AG04449 (cell line): ENCODE results near the gene FAHD1.

Experiments used
- CTCF ChIA-PET: fragments of 350-600 bp; formaldehyde crosslinking; extraction: SDS; loops from one replicate; lab custom pipeline; 2021; ENCODE audit warnings: antibody characterized with exemption; lab: Yijun Ruan, JAX
- POLR2A ChIA-PET: fragments of 400-600, 350-600 bp; formaldehyde crosslinking; extraction: SDS; loops from one replicate; lab custom pipeline; 2020; ENCODE audit warnings: antibody characterized with exemption, inconsistent platforms; lab: Yijun Ruan, JAX
- DNase-seq: peaks from one replicate; pipeline ENCODE4 v3.0.0-alpha.2; 2010; ENCODE audit warnings: low read depth, low spot score
- H3K4me3 ChIP-seq: 2 replicates; pipeline ENCODE4 v1.5.1; 2011; ENCODE audit warnings: low read depth, mild to moderate bottlenecking, control low read depth, low read length
- TF ChIP-seq, protein P1 (sequence below): IDR thresholded peaks from one replicate; pipeline ENCODE4 v1.5.1; 2011; ENCODE audit warnings: mild to moderate bottlenecking, moderate library complexity, low read length, control low read depth, inconsistent platforms; ENCODE audit not compliant: insufficient read depth; ENCODE audit errors: missing control alignments

FAHD1 gene

DNA sequence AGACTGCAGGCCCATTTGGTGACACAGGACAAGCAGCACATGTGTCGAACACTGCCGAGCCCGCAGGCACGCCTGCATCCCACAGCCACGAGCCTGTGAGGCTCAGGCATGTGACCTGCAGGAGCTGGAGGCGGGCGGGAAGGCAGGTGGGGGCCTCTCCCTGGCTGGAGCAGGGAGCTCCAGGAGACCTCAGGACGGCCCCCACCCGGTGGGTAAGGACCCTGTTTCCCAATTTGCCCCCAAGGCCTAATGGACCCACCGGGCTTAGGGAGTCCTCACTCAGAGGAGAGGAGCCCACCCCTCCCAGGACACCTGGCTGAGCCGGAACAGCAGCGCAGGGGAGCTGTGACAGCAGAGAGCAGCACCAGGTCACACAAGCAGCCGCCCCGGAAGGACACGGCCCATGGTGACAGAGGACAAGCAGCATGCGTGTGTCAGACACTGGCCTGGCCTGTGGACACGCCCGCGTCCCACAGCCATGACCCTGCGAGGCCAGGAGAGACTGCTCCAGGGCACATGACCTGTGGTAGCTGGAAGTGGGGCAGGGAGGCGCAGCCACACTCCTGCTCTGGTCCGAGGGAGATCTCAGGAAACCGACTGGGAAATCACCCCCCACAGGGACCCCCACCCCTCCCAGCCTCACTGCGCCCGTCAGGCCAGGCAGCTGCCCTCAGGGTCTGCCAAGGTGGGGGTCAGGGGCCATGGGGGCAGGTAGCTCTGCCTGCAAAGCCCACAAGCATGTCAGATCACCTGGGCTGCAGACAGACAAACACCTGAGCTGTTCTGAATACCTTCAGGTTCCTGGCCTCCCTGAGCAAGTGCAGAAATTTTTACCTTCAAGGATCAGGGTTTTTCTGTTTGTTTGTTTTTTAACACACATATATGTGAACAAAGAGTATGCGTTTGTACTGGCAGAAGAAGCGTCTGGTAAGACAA is 47.0 kb upstream of the FAHD1 start:
- CTCF ChIA-PET: interaction anchor here (1.1 to 2.4 kb wide), 3 partner anchors 31 to 149 kb away, joined by 3 to 10 read pairs (median 4); partner anchors contain the start of gene MAPK8IP3
- no peak overlapping the region for H3K4me3 ChIP-seq

DNA sequence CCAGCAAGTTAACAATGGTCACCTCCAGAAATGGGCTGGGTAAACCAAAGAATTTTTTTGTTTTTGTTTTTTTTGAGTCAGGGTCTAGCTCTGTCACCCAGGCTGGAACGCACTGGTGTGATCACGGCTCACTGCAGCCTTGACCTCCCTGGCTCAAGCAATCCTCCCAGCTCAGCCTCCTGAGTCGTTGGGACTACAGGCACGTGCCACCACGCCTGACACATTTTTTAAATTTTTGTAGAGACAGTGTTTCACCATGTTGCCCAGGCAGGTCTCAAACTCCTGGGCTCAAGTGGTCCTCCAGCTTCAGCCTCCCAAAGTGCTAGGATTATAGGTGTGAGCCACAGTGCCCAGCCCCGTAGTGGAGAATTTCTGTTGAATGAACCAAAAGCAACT is 46.3 kb upstream of the FAHD1 start:
- TF ChIP-seq, protein P1, sequence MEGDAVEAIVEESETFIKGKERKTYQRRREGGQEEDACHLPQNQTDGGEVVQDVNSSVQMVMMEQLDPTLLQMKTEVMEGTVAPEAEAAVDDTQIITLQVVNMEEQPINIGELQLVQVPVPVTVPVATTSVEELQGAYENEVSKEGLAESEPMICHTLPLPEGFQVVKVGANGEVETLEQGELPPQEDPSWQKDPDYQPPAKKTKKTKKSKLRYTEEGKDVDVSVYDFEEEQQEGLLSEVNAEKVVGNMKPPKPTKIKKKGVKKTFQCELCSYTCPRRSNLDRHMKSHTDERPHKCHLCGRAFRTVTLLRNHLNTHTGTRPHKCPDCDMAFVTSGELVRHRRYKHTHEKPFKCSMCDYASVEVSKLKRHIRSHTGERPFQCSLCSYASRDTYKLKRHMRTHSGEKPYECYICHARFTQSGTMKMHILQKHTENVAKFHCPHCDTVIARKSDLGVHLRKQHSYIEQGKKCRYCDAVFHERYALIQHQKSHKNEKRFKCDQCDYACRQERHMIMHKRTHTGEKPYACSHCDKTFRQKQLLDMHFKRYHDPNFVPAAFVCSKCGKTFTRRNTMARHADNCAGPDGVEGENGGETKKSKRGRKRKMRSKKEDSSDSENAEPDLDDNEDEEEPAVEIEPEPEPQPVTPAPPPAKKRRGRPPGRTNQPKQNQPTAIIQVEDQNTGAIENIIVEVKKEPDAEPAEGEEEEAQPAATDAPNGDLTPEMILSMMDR: no peak
- no peak for DNase-seq
- H3K4me3 ChIP-seq: peak overlapping the region; percentile 76; the same call in 1 of the 2 replicates
- ChIA-PET CTCF (interaction anchor here (1.1 to 2.4 kb wide), 3 partner anchors 30 to 149 kb away, joined by 3 to 10 read pairs (median 4); partner anchors contain the start of gene MAPK8IP3), POLR2A (no interaction called here)

More for the DNA sequence above, 47.0 kb upstream of the FAHD1 start:
- POLR2A ChIA-PET: no interaction called here
- DNase-seq: no peak
- TF ChIP-seq, protein P1: no peak

DNA sequence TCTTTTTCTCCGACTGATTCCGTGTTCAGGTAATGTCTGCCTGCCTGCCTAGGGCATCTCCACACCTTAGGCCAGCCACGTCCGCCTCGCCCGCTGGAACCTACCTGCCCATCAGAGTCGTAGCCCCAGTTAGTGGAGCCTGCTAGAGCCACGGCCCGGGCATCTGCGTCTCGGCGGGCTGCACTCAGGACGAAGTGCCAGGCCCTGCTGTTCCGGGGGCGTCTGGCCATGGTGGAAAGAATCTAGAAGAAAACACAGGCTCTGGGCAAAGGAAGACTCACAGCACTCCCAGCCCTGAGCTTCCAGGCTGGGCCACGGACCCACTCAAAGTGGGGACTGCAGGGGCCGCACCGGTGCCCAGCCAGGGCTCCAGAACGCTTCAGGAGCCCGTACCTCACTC is 45.8 kb upstream of the FAHD1 start:
- TF ChIP-seq, protein P1: no peak
- CTCF ChIA-PET: interaction anchor here (1.3 to 2.4 kb wide), 2 partner anchors 75 to 148 kb away, joined by 4 to 10 read pairs; partner anchors contain the start of gene MAPK8IP3
- peak overlapping the region; percentile 76 for H3K4me3 ChIP-seq
- POLR2A ChIA-PET: interaction anchor here (2.0 kb wide), 1 partner anchor 10 kb away, joined by 31 read pairs; the partner anchor contains the start of genes EME2, MRPS34 and NME3
- DNase-seq: no peak

DNA sequence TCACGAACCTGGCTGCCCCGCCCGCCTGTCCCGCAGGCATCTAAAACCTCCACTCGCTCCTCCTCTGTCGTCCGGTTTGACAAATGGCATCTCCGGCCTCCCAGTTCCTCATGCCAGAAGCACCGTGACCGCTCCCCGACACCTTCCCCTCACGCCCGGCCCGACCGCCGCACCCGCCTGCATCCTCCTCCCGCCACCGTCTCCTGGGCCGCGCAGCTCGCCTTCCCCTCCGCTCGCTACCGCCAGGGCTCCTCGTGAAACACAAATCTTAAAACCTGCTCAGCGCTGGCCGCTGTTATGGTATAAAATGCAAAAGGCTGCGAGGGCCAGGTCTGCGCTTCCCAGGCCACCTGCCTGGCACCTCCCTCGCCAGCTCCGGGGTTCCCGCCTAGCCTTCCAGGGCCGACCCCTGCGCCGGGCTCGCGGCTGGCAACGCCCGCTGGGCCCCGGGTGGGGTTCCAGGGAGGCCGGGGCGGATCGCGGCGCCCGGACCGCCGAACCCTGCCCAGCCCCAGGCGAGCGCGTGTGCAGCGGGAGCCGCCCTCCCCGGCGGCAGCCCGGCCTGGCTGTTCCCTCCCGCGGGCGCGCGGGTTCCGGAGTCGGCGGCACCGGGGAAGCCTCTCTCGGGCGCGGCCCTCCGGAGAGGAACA is 45.1 kb upstream of the FAHD1 start:
- peak overlapping the region; percentile 76 for H3K4me3 ChIP-seq
- ChIA-PET CTCF (interaction anchor here (1.3 to 2.4 kb wide), 3 partner anchors 8 to 147 kb away, joined by 3 to 10 read pairs (median 7); no protein-coding TSS in a partner anchor), POLR2A (interaction anchor here (0.8 to 2.0 kb wide), 7 partner anchors 10 to 361 kb away, joined by 3 to 31 read pairs (median 8); partner anchors contain the start of genes EME2, MAPK8IP3, MRPS34 and NME3)
- DNase-seq: no peak
- TF ChIP-seq, protein P1: peak; percentile 11

DNA sequence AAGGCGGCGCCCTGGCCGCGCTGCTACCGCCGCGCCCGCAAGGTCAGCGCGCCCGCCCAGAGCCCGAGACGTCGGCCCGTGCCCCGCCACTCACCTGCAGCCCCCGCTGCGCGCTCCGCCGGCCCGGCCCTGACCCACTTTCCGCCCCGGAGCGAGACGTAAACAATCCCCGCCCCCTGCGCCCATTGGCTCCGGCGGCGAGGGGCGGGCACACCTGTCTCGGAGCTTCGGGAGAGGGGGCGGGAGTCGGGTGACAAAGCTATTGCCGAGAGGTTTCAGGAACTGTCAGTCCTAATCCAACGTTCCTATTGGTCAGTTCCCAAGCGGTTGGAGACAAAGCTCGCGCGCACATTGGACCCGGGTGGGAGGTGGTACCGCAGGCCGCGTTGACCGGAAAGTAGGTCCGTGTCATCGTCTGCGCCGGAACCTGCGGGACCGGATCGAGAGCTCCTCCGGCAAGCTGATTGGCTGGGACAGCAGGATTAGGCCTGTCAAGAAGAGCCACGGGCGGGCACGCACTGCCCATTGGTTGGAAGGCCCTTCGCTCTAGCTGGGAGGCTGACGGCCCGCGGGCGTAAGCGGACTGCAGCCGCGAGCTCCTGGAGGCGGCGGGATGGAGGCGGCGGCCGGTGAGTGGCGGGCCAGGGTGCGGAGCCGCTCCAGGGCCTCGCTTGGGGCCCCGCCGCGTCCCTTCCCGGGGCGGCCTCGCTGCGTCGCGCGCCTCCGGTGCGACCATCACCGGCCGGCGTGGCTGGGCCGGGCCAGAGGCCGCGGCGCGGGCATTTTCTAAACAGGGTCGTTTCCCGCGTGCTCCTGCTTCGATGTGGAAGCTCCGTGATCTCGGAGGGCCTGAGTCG is 44.4 kb upstream of the FAHD1 start, which contains the start of the genes NUBP2 and SPSB3:
TSS of gene NUBP2 (plus strand) at position 553 of the 857 bp plus-strand sequence. CDS start at position 614, 61 bp downstream.
TSS of gene SPSB3 (minus strand) at position 164 of the 857 bp plus-strand sequence. CDS start 1,088 bp downstream, outside the sequence.
- DNase-seq: peak; percentile 100
- ChIA-PET CTCF (interaction anchor here (0.8 to 2.7 kb wide), 7 partner anchors 9 to 147 kb away, joined by 3 to 9 read pairs (median 3); partner anchors contain the start of genes EME2, IGFALS and MRPS34), POLR2A (interaction anchor here (0.7 to 2.0 kb wide), 9 partner anchors 9 to 362 kb away, joined by 3 to 31 read pairs (median 8); partner anchors contain the start of genes EME2, FAHD1, HAGH and MAPK8IP3)
- H3K4me3 ChIP-seq: peak within 1 kb of the TSS; percentile 81
- TF ChIP-seq, protein P1: no peak
